Colonic mucosa (tissue), 4 donors: ENCODE data around the gene GPR84. TPM values are rescaled to one million over a fixed set of nuclear protein-coding genes. Genes with fewer than 3 reads are reported as not detected.

Experiments used
- DNase-seq: peaks from one replicate; pipeline ENCODE4 v3.0.0-alpha.2; 2020
- H3K27ac ChIP-seq: fragments of 200-600 bp; one replicate; pipeline ENCODE4 v1.8.0; 2021
- H3K27me3 ChIP-seq: fragments of 200-600 bp; one replicate; pipeline ENCODE4 v1.8.0; 2021
- H3K36me3 ChIP-seq: fragments of 200-600 bp; one replicate; pipeline ENCODE4 v1.8.0; 2021
- H3K4me1 ChIP-seq: fragments of 200-600 bp; one replicate; pipeline ENCODE4 v1.8.0; 2021; ENCODE audit warnings: mild to moderate bottlenecking
- H3K4me3 ChIP-seq: fragments of 200-600 bp; one replicate; pipeline ENCODE4 v1.8.0; 2021
- H3K9ac ChIP-seq, 2 donors: one replicate each; pipeline ENCODE4 v1.7.0; 2013; ENCODE audit warnings: control low read depth in 2 of 2, low read depth in 2 of 2, low read length in 2 of 2
- H3K9me3 ChIP-seq: fragments of 200-600 bp; one replicate; pipeline ENCODE4 v1.8.0; 2021
- CTCF ChIP-seq: fragments of 200-600 bp; IDR thresholded peaks from one replicate; pipeline ENCODE4 v1.8.0; 2022; ENCODE audit warnings: antibody characterized with exemption, mild to moderate bottlenecking
- intact Hi-C: fragments of 100-400 bp; cut with DNase I; formaldehyde crosslinking; loops from one replicate; pipeline ENCODE4 v1.14.1; 2022
- total RNA-seq, 2 donors: library from RNA; stranded (reverse); fragmentation: NEBNext Ultra II Directional in 1 of 2; extraction: Animal tissue kit (Norgen Biotek cat#: 25700) in 1 of 2; gene quantifications; one replicate each; pipeline ENCODE4 v1.2.1, GENCODE V29; 2021
- donor health status: healthy.
- donor health status: DM: no; HTN: no; CAD: no.
- donor health status: DM: no; HTN: no; CAD: no.

The GPR84 gene
- total RNA-seq, 2 donors from 2014 or later: 0.21 TPM; not detected in 1

- Histone ChIP-seq H3K4me3 (no peak overlapping the region), H3K27me3 (no peaks in the 10 kb centered on the region), H3K9ac (no peak overlapping the region), H3K36me3 (no peaks in the 10 kb centered on the region), H3K27ac (no peak overlapping the region), H3K9me3 (no peaks in the 10 kb centered on the region), H3K4me1 (no peaks in the 10 kb centered on the region)
- no peak for DNase-seq
- intact Hi-C loops: no loop called here
- no peak for TF ChIP-seq CTCF
Observed at GRCh38 chr12:54409267-54409666, 45.0 kb upstream of the GPR84 start.

DNA sequence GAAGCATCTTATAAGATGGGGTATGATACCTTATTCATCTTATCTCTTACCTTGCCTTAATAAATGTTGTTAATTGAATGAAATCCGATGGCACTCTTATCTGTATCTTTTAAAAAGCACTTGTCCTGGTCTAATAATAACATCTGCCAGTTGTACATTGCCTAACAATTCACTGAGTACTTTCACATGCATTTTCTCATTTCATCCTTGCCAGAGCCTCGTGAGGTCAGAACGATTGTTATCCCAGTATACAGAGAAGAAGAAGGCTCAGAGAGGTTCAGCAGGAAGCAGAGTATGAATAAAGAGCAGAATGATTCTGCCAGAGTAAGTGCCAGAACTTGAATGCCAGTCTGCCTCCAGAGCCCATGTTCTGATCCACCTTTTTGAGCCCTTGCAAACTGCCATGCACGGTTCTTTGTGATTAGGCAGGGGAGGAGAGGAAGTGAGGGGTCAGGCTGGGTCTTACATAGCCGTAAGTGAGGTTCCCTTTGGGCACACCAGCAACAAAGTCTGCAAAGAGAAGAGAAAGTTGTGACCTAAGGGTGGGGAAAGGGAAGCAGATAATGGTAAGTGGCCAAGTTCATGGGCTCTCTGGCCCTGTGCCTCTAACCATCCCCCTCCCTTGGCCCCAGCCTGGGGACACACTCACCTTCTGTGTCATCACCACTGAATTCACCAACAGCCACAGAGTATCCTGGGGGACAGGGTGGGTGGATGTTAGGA is 43.1 kb upstream of the GPR84 start:
- DNase-seq: no peak
- intact Hi-C loops: no loop called here
- Histone ChIP-seq H3K9ac (no peak overlapping the region), H3K9me3 (no peaks in the 10 kb centered on the region), H3K27me3 (no peaks in the 10 kb centered on the region), H3K27ac (no peak overlapping the region), H3K36me3 (no peaks in the 10 kb centered on the region), H3K4me3 (no peak overlapping the region), H3K4me1 (no peaks in the 10 kb centered on the region)
- no peak for TF ChIP-seq CTCF

DNA sequence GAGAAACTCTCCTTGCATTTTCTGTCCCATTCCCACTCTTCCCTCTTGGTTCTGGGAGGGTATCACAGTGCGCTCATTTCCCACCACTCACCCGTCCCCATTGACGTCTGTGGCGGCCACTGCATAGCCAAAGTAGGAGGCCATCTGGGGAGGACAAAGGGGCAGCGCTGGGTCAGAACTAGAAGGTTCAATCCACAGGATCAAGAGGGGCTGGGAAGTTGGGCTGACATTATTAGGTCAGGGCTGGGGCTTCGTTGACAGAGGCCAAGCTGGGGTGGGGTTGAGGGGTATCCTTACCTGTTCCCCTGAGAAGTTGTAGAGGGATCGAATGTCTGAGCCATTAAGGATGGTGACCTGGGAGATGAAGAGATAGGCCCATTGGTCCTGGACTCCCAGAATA is 41.3 kb upstream of the GPR84 start:
- no peaks in the 10 kb centered on the region for H3K36me3 ChIP-seq
- H3K27ac ChIP-seq: no peak overlapping the region

GRCh38 chr12:54405106-54405505 is 40.8 kb upstream of the GPR84 start:
- H3K36me3 ChIP-seq: no peaks in the 10 kb centered on the region
- no peak overlapping the region for H3K27ac ChIP-seq
- no peak for TF ChIP-seq CTCF
- H3K9me3 ChIP-seq: no peaks in the 10 kb centered on the region
- no peaks in the 10 kb centered on the region for H3K27me3 ChIP-seq
- no peaks in the 10 kb centered on the region for H3K4me1 ChIP-seq
- no peak overlapping the region for H3K4me3 ChIP-seq
- intact Hi-C loops: no loop called here
- H3K9ac ChIP-seq: no peak overlapping the region
- DNase-seq: no peak

More for the DNA sequence above, 41.3 kb upstream of the GPR84 start:
- intact Hi-C loops: no loop called here
- Histone ChIP-seq H3K4me3 (no peak overlapping the region), H3K9ac (no peak overlapping the region), H3K9me3 (no peaks in the 10 kb centered on the region), H3K27me3 (no peaks in the 10 kb centered on the region), H3K4me1 (no peaks in the 10 kb centered on the region)
- DNase-seq: no peak
- no peak for TF ChIP-seq CTCF

GRCh38 chr12:54404061-54405004 is 40.0 kb upstream of the GPR84 start:
- H3K4me3 ChIP-seq: no peak overlapping the region
- H3K27me3 ChIP-seq: no peaks in the 10 kb centered on the region
- peak; percentile 90 for TF ChIP-seq CTCF
- no peaks in the 10 kb centered on the region for H3K4me1 ChIP-seq
- no peak overlapping the region for H3K27ac ChIP-seq
- intact Hi-C loops: no loop called here
- H3K9me3 ChIP-seq: no peaks in the 10 kb centered on the region
- H3K9ac ChIP-seq: no peak overlapping the region
- no peak for DNase-seq
- no peaks in the 10 kb centered on the region for H3K36me3 ChIP-seq
